GM19438 (cell line): ENCODE data around the gene LRRFIP1.
"Not testable (repeated sequence)": the region's sequence is repeated elsewhere in the genome, so short reads cannot be mapped to it uniquely, and the experiment has no call there.

Source experiments
- ATAC-seq: cut with Tn5 transposase; IDR thresholded peaks from one replicate; pipeline ENCODE4 v1.9.1; 2021; ENCODE audit warnings: low read depth; ENCODE audit not compliant: unreplicated experiment

Gene LRRFIP1

DNA sequence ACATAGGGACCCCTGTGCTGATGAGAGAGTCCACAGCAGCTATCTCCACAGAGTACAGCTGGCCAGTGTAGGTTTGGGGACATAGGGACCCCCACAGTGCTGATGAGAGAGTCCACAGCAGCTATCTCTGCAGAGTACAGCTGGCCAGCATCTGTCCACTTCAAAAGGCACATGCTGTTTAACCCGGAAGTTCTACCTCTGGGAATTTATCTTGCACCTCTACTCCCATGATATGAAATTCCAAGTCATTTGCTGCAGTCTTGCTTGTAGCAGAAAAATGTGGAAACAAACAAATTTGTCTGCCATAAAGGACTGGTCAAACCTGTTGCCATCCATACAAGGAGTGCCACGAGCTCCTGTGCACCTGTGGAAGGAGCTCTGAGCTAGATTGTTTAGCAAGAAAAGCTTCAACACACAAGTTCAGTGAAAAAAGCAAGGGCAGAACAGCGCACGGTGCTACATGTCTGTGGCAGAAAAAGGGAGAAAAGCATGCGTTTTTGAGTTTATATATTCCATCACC is 33.1 kb downstream of the LRRFIP1 start:
- ATAC-seq, result no peak

DNA sequence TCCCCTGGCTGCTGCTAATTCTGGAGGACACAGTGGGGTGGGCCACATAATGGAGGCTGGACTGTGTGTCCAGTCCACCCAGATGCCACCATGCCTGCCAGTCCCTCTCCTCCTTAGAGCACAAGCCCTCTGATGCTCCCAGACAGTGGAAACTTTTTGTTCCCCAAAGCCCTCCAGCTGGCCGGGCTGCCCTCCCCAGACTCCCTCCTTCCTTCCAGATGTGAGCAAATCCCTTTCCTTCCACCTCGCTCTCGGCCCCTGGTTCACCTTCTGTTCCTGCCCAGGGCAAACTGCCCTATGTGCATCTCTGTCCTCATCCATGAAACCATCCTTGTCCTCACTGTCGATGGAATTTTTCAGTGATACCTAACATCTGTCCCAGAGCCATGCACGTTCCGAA is 33.9 kb downstream of the LRRFIP1 start:
- ATAC-seq, result no peak

DNA sequence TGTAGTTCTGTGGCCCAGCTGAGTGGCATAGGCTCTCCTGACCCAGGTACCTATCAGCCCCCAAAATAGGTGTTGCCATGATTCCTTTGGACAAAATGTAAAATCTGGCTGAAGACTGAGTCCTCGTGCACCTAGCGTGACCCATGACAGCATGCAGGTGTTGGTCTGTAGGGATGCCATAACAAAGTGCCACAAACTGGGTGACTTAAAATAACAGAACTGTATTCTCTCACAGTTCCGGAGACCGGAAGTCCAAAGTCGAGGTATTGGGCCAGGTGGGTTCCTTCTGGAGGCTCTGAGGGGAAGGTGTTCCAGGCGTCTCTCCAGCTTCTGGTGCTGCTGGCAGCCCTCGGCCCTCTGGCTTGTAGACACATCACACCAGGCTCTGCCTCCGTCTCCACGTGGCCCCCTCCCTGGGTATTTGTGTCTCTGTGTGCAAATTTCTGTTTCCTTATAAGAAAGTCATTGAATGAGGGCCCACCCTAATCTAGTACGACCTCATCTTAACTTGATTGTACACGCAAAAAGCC is 34.5 kb downstream of the LRRFIP1 start:
- no peak for ATAC-seq

DNA sequence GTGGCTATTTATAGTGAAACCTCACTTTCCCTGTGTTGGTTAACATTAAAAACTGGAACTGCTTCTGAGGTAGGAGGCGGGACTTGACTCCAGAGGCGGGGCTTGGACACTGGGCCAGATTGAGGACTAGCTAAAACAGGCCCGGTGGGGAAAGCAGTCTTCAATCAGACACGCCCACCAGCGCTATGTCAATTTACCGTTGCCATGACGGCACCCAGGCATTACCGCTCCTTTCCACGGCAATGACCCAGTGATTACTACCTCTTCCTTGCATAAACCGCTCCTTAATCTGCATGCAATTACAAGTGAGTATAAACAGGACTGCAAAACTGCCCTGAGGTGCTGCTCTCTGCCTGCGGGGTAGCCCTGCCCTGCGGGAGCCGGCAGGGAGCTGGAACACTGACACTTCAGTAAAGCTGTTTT is 35.3 kb downstream of the LRRFIP1 start:
- no peak for ATAC-seq

DNA sequence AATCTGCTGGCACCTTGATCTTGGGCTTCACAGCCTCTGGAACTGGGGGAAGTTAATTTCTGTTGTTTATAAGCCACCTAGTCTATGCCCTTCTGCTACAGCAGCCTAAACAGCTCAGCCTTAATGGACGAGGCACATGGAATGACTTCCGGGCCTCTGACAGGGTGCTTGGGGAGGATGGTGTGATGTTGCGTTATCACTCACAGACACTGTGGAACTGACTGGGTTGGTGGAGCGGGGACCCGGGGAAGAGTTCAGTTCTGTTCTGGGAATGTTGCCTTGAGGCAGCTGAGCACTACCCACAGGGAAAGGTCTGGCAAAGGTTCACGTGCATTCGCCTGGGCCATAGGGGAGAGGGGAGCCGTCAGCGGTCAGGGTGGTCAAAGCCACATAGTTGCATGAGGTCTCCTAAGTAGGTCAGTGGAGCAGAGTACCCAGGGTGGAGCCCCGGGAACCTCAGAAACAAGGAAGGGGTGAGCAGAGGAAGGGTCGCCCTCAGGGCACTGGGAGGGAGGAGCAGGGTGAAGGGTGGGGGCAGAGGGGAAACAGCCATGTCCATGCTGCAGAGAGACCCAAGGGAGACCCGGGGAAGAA is 36.2 kb downstream of the LRRFIP1 start:
- no peak for ATAC-seq

DNA sequence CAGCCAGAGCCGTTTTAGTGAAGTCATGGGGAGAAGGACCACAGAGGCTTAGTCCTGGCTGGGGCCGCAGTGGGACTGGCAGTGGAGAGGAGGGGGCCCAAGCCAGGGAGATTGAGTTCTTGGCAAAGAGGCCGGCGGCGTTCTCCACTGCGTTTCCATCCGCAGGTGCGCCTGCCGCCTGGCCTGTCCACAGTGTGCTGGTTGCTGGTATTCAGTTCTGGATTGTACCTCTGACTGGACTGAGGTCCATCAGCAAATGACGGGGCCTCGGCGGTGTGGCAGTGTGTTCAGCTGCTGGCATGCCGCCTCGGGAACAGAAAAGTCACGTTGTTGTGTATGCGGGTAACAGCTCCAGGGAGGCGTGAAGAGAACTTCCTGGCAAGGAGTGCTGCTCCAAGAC is 36.8 kb downstream of the LRRFIP1 start:
- ATAC-seq, result no peak

DNA sequence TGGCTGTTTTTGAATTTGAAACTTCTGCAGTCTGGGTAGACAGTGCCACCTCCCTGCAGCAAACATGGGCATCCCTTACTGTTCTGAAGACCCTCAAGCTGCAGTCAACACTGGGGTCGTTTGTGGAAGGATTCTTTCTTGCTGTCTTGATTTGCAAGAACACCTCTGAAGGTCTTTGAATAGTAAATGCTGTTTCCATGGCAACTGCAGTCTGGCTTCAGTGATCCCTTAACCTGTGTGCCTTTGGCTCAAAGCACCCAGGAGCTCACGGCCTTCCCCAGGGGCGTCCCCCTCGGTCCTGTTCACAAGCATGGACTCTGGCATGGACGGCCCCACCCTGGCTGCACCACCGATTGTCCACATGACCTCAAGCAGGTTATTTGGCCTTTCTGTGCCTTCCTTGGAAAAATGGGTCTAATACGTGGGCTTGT is 38.3 kb downstream of the LRRFIP1 start:
- no peak for ATAC-seq

DNA sequence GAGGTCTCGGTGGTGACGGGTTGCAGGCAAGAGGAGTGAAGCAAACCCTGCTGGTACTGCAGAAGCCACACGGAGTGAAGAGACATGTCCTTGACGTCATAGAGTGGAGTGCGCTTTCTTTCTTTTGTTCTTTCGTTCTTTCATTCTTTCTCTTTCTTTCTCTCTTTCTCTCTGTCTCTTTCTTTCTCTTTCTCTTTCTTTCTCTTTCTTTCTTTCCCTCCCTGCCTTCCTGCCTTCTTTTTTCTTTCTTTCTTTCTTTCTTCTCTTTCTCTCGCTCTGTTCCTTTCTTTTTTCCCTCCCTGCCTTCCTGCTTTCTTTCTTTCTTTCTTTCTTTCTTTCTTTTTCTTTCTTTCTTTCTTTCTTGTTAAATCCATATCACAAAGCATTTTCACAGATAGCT is 39.2 kb downstream of the LRRFIP1 start:
- no peak for ATAC-seq

DNA sequence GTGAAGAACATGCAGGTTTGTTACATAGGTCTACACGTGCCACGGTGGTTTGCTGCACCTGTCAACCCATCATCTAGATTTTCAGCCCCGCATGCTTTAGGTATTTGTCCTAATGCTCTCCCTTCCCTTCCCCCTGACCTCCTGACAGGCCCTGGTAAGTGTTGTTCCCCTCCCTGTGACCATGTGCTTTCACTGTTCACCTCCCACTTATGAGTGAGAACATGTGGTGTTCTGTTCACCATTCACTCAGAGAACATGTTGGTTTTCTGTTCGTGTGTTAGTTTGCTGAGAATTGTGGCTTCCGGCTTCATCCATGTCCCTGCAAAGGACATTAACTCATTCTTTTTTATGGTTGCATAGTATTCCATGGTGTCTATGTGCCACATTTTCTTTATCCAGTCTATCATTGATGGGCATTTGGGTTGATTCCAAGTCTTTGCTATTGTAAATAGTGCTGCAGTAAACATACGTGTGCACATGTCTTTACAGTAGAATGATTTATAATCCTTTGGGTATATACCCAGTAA is 39.7 kb downstream of the LRRFIP1 start:
- ATAC-seq, result not testable (repeated sequence)

DNA sequence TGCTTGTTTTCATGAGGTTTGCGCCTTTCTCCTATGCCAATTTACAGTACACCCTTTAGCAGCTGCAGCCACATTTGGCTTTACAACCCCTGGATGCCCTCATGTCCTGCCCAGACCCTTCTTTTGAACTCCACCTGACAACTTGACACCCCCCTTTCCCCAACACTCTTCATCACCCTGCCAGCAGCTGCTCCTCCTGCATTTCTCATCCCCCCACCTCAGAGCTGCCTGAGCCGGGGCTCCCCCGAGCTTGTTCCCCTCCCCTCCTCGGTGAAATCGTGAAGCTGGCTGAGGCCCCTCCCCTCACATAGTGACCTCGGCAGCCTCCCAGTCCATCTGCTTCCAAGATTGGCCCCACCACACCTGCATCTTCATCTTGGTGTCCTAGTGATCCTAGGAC is 40.5 kb downstream of the LRRFIP1 start:
- no peak for ATAC-seq

DNA sequence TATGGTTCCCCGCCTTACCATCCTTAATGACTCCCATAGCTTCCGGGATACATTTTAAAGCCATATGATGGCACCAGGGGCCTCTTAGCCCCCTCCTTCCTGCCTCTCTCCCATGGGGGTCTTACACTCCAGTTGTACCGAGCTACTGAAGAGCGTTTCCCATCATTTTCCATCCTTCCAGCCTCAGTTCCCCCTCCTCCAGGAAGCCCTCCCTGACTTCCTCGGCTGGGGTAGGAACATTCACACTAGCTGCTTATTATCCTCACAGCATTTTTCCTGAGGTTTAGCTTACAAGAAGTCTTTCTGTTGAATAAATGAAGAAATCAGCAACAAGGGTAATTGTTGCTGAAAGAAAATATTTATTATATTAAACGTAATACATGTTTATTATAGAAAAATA is 41.1 kb downstream of the LRRFIP1 start:
- no peak for ATAC-seq

DNA sequence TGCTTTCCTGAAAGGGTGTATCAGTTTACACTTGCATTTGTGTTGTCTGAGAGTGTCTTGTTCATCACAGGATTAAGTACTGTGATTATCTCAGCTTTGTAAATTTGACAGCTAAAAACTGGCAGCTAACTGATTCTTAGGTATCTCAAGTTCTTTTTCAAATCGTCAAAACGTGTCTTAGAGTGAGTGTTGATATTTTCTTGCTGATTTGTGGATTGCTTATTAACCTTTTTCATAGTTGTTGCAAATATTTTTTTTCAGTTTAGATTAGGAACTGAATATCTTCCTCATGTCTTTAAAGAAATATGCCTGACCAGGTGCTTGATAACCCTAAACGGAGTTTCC is 41.9 kb downstream of the LRRFIP1 start:
- ATAC-seq, result no peak

DNA sequence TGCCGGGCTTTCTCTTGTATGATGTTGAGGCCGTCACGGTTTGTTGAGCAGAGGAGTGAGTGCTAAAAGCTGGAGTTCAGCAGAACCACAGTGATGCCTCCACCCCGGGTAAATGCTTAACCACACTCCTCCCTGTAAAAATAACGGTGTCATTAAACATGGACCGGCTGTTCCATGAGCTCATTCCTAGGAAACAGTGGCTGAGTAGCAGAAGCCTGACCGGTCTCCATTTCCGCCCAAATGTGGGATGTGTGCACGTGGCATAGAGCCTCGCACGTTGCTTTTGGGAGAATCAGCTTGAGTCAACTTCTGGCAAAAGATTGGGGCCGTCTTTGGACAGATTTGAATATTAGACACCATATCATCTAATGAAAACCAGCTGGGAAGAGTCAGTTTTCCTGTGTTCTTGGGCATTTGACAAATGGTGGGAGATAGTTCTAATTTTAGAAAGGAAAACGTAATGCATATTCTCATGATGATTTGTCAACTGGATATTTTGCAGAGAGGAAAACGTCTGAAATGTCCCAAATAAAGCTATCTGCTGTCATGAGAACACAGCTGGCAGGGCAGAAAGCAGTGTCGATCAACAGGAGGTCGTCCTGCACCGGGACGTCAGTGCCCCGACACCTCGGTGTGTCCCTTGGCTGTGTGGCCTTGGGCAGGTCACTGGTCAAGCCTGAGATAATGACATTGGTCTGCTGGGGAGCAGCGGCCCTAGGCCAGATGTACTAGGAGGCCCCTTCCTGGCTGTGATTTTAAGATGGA is 42.4 kb downstream of the LRRFIP1 start:
- ATAC-seq, result peak; percentile 72

DNA sequence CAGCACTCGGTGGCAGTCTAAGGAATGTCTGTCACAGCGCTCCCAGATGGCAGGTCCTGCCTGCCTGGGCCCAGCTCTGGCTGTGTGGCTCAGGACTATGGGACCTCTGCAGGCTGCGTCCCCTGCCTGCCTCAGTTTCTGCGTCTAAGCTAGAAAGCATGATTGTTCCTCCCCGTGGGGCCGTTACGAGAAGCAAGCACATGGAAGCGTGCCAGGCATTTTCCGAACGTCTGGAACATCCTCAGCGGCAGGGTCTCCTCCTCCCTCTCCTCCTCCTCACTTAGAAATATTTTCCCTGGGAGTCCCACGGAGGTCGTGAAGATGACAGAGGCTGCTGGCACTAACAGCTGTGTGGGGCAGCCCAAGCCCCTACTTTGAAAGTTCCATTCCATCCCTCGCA is 43.3 kb downstream of the LRRFIP1 start:
- no peak for ATAC-seq

DNA sequence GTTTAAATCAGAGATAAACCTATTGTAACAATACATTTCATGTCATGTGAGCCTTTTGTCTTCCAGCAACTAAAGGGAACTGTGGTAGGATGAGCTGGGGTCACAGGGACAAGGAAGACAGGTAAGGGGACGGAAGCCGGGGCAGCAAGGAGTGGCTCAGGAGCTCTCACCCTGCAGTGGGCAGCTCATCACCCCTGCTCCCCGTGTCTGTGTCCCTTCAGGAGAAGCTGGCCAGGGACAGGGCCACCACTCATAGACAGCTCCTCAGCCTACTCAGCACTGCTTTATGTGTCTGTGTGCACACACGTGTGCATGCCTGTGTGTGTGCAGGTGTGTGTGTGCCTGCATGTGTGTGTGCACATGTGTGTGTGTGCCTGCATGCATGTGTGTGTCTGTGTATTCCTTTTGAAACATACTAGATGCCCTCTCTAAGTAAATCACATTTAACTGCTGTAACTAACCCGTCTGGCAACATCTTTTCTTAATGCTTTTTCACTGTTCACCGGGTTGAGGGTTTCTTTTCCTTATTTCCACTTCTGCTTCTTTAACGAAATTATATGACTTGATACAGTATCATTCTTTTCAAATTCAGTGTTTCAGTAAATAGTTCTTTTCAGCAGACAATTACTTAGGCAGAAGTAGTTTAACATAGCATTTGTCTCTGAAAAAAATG is 44.2 kb downstream of the LRRFIP1 start:
- no peak for ATAC-seq

DNA sequence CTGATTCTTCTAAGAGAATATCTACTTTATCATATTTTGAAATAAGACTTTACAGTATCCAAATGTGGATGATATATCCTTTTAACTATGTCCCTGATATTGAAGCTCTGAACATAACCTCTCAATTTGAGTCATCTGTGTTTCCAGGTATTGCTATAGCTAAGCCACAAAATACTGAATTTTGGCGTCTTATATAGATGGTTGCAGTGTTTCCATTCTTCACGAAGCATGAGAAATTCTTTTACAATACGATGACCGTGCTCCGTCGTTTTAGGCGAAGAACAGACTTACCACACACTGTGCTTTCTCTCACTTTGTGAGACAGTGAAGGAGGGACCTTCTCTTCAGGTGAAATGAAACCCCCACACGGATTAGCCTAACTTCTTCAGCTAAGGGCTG is 45.3 kb downstream of the LRRFIP1 start:
- ATAC-seq, result no peak

DNA sequence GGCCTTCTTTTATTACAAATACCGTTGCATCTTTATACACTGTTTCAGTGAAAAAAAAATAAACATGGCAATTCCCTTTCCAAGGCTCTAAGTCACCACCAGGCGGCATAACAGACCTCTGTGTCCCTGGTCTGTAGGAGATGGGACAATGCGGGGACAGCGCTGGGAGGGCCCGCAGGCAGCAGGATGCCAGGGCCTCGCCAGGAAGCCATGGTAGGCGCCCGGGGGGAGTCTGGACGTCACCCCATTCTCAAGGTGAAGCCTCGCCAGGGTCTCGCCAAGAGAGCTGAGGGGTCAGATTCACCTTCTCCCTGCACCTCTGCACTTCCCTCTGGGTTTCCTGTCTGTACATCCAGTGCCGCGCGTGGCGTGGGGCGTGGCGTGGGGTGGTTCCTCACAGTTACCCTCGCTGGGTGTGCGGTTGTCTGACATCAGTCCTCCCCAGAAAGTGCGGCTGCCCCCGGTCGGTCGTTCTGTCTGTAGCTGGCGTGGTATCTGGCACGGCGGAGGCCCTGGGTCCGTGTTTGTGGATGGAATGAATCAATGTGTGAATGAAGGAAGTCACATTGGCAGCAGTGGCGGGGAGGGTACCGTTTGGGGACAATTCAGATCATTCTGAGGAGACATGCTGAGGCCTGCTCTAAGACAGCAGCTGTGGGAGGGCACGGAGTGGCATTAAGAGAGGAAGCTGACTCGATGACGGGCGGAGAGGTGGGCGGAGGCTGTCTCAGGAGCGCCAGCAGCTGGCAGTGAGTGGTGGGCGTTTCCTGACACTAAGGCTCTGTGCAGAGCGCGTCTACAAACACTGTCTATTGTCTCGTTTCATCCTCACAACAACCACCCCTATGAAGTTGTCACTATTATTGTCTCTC is 46.0 kb downstream of the LRRFIP1 start:
- ATAC-seq, result no peak

DNA sequence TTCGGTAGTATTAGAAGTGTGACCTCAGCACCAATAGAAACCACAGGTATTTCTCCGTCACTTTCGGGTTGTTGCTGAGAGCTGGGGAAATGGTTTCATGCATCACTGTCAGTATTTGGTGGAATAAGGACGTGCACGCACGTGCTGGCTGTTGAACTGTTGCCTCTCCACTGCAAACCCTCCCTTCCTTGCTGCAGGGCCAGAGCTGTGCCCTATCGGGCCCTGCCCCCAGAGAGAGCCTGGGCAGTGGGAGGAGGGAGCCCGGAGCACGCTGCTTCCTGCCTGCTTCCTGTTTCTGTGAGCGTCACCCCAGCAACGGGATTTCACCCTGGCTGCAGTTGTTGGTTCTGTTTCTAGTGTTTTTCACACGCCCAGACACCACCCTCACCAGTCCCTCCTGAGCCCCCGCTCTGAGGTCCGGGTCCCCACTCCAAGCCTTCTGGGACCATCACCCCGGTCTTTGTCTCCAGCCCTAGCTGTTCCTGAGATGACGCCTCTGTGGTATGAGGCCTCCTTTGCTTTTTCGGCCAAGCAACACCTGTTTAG is 47.4 kb downstream of the LRRFIP1 start:
- peak; percentile 78 for ATAC-seq

DNA sequence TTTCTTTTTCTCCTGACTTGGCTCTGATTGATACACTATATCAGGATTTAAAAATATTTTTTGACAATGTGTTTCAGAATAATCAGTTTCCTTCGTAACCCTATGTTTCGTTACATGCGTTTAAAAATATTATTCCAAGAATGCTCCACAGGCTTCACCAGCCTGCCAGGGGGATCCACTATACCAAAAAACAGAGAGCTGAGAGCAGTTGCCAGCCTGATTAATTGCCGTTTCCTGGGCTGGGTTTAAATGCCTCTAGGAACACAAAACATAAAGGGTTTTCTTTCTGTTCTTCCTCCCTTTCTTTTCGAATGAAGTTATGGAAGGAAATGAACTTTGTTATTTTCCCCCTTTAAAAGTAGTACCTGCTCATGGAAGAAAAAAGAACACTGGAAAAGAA is 47.9 kb downstream of the LRRFIP1 start:
- ATAC-seq, result no peak
